Measurements from ENCODE around the gene HMGN1.

The HMGN1 gene

DNA sequence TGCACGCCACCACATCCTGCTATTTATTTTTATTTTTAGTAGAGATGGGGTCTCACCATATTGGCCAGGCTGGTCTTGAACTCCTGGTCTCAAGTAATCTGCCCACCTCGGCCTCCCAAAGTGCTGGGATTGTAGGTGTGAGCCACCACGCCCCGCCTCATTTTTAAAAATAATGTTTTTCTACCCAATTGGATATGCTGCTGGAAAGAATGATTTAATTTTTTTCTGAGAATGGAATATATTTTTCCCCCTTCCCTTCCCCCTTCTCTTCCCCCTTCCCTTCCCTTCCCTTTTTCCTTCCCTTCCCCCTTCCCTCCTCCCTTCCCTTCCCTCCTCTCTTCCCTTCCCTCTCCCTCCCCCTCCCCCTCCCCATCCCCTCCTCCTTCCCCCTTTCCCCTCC, 17.7 kb upstream of the HMGN1 start:
- no peak for DNase-seq

DNA sequence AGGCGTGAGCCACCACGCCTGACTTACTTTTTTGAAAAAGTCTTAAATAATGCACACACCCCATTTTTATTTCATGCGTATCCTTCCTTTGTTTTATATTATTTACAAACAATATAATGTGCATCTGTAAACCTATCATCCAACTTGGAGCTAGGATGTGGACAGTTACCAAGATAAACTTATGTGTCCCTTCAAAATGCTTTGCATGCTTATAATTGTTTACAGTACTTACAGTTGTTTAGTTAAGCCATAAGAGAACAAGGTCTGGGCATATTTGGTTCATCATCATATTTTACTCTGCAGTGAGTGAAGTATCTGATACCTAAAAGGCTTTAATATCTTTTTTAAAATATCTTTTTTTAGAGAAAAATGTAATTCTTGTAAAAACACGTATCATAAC, 16.1 kb upstream of the HMGN1 start:
- no peak for DNase-seq

- DNase-seq, result no peak
Observed at GRCh38 chr21:39363607-39364555, 15.0 kb upstream of the HMGN1 start.

DNA sequence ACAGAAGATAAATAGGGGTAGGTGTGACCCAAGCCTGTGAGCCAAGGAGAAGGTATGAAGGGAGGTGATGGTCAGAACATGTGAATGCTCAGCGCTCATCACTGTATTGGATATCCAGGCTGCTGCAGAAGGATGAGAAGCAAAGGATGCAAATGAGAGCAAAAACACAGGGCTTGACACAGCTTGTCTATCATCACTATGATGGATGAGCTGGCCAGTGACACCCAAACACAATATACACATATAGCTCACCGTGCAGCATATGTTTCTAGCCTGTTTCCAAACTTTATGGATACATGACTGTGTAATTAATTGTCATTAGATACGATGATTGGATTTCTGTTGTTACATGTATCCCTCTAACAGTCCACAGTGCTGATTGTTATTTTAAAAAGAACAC, 13.8 kb upstream of the HMGN1 start:
- no peak for DNase-seq

DNA sequence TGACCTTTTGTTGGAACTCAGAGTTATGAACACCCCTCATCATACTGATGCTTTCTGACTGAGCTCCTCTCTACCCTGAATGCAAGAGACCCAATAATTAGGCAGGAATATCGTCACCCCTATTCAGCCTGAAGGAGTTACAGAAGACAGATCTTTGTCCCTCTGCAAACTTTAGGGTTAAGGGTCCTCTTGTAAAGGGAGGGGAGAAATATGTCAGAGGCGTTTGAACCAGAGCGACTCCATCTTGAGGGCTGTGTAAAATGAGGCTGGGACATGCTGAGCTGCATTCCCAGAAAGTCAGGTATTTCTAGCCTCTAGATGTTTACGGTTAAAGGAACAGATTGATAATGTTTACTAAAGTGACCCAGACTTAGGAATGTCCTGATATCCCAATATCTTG, 10.5 kb upstream of the HMGN1 start:
- DNase-seq, result no peak

GRCh38 chr21:39353295-39353694, 4.4 kb upstream of the HMGN1 start:
- no peak for DNase-seq

DNA sequence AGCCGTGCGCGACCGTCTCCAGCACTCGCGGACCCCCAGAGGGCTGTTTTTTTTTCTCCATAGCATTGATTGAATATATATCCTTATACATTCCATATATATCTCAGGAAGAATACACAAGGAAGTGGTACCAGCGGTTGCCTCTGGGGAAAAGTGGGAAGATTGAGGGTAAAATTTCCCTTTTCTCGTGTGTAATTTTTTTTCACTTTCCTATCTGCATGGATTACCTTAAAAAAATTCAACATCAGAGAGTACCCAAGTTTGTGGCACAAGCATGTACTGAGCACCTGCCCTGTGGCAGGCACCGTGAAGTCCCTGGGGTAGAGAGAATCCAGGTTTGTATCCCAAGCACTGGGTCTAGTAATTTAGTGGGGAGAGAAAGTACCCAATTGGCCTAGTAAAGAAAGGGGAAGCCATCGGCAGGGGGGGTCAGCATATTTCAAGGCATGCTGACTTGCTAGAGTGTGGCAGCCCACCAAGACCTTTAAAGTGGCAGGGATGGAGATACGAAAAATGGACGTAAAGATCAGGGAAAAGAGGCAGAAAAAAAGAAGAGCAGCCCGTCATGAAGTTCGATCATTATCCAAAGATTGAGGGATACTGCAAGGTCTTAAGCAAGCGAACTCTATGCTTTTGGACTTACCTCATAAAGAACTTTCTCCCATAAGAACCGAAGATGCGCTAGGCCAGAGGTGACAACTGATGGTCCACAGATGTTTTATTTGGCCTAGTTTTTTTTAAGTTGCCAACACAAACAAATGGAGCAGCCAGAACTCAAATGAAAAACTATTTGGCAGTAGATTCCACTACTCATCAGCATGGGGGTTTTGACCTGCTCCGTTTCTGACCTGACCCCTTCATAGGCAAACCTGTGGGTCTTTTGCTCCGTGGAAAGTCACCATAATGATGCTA, 1.5 kb upstream of the HMGN1 start:
- DNase-seq, result no peak

GRCh38 chr21:39349211-39350093, 564 bp upstream of the HMGN1 start:
- DNase-seq, result peak; percentile 97

DNA sequence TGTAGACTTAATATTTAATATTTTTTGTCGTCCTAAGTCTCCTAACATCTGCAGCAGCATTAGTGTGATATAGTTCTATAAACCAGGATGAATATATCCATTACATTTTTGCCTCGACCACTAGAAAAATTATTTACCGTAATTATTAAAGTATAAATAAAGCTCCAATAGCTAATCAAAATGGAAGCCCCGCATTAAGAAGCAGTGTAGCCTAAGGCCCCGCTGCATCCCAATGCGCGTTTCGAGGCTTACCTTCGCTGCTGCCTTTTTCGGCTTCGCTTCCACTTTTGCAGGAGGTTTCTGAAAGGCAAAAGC, 891 bp downstream of the HMGN1 start:
- no peak for DNase-seq

GRCh38 chr21:39347537-39347936, 1.4 kb downstream of the HMGN1 start:
- DNase-seq, result no peak

DNA sequence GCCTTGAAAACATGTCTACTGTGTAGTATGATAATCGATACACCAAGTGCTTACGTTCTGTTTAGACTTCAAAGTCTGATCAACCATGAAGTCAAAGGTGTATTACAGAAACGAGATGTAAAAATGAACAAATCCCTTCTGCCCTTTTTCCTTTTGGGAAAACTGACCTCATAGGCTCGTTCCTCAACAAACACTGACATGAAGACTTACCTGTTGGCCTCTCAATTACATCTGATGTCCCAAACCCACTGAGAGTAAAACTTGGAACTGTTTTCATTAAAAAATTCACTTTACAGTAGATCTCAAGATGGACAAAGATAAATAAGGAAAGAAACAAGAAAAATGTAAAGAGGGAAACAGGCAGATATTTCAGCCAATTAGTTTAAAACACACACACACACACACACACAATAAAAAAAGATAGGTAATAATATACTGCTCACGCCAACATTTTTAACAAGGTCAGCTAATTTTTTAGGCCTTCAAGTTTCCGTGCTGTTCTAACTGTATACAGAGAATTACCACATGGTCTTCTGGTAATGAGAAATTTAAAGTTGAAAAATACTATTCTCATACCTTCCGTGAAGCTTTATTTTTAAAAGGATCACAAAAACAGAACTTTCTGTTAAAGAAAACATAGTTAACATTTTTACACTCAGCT, 2.1 kb downstream of the HMGN1 start:
- DNase-seq, result no peak

GRCh38 chr21:39346206-39346605, 2.7 kb downstream of the HMGN1 start:
- no peak for DNase-seq

DNA sequence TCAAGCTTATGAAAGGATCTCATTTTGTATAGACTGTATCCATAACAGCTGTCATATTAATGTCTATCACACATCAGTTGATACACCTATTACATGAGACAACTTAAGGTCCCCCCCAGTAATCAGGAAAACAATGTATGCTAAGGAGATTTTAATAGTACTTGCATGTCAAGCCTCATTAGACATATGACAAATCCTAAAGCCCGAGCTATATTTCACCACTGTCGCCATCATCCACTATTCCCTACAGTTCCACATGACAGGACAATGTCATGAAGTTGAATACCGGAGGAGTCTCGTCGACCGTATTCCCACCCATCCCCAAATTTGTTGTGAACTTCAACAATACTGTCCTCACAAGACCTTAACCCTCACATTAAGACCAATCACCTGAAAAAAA, 3.4 kb downstream of the HMGN1 start:
- DNase-seq, result no peak

DNA sequence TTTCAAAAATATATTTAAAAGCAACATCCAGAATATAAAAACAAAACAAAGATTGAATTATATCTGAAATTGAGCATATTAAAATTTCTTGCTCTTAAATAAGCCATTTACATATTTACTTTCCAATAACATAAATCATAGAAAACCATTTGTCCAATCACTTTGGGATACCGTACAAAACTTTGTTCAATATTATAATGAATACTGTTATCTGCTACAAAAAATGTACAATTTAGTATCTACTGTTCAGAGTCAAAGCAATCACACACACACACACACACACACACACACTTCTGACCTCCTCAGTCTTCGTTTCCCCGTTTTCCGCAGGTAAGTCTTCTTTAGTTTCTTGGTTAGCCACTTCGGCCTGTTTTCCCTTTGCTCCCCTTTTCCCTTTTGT, 4.0 kb downstream of the HMGN1 start:
- DNase-seq, result no peak

GRCh38 chr21:39341249-39341923, 7.5 kb downstream of the HMGN1 start:
- DNase-seq, result no peak

- no peak for DNase-seq
Observed at GRCh38 chr21:39340687-39341086, 8.2 kb downstream of the HMGN1 start.

DNA sequence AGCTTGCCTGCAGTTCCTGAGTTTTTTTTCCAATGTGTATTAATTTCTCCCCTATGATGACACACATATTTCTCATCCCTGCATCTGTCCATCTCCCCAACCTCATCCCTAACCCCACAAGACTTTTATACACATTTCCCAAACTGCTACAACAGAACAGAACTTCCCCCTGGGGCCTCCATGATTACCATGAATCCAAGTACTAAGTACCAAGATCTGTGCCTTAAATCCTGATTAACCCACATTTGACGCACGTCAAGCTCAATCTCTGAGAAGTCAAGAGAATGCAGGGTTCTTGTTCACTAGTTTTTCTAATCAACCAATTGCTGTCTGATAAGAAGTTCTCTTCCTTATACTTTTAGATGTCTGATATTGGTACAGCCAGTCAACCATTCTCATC, 9.7 kb downstream of the HMGN1 start:
- DNase-seq, result no peak

- DNase-seq, result no peak
Observed at GRCh38 chr21:39336457-39337008, 12.4 kb downstream of the HMGN1 start.

DNA sequence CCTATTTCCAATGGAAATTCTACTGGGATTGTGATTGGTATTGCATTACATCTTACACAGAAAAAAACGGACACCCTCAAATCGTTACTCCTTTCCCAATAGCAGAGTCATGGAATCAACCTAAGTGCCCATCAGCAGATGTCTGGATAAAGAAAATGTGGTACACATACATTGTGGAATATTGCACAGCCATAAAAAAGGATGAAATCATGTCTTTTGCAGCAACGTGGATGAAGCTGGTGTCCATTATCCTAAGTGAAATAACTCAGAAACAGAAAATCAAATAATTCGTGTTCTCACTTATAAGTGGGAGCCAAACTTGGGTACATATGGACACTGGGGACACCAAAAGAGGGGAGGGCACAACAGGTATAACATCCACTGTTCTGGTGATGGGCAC, 14.3 kb downstream of the HMGN1 start:
- no peak for DNase-seq

- no peak for DNase-seq
Observed at GRCh38 chr21:39332175-39332574, 16.7 kb downstream of the HMGN1 start.

DNA sequence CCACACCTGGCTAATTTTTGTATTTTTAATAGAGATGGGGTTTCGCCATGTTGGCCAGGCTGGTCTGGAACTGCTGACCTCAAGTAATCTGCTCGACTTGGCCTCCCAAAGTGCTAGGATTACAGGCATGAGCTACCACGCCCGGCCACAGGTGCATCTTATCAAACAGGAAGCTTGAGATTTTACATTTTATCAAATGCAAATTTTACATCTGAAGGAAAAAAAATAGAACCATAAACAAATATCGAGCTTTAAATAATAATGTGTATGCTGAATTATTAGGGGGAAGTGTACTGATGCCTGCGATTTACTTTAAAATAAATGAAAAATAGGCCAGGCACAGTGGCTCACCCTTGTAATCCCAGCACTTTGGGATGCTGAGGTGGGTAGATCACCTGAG, 18.9 kb downstream of the HMGN1 start:
- no peak for DNase-seq

GRCh38 chr21:39327727-39328126, 21.2 kb downstream of the HMGN1 start:
- DNase-seq, result no peak
